GM12892 (cell line): Measurements from ENCODE around the gene CXCR2.

Experiments used
- POLR2A ChIP-seq: IDR thresholded peaks from 2 replicates; pipeline ENCODE4 v1.6.1; 2011; ENCODE audit warnings: low read depth, low read length, control low read depth
- POLR2AphosphoS5 ChIP-seq: IDR thresholded peaks from 2 replicates; pipeline ENCODE4 v1.6.1; 2011; ENCODE audit warnings: low read depth, low read length, control low read depth

GRCh38 chr2:218086478-218086877 is 39.4 kb upstream of the CXCR2 start:
- TF ChIP-seq POLR2AphosphoS5 (no peak), POLR2A (no peak)
